ENCODE data around the gene ABCA1.
"Not testable (repeated sequence)": the region's sequence is repeated elsewhere in the genome, so short reads cannot be mapped to it uniquely, and the experiment has no call there.

The ABCA1 gene

GRCh38 chr9:104923289-104923688, 4.7 kb downstream of the ABCA1 start:
- Histone ChIP-seq H3K36me3 (ENCODE audit: control insufficient read depth in 2 of 2, insufficient read depth in 2 of 2, low read length in 2 of 2) (peaks cover 0 to 3% of the 10 kb centered on the region in 2 donors), H3K27me3 (ENCODE audit: control insufficient read depth in 2 of 2, insufficient read depth in 2 of 2, low read length in 2 of 2) (no peaks in the 10 kb centered on the region), H3K9ac (ENCODE audit: low read depth in 1 of 2, low read length in 2 of 2) (no peak overlapping the region), H3K9me3 (ENCODE audit: control insufficient read depth in 2 of 2, low read length in 2 of 2) (no peaks in the 10 kb centered on the region), H3K4me1 (ENCODE audit: control insufficient read depth in 2 of 2, insufficient read depth in 2 of 2, low read length in 2 of 2) (peaks cover 3 to 5% of the 10 kb centered on the region in 2 donors), H3K27ac (ENCODE audit: low read depth in 2 of 2, low read length in 2 of 2) (no peak overlapping the region), H3K4me3 (ENCODE audit: low read length in 2 of 2) (no peak overlapping the region)

GRCh38 chr9:104922748-104923147, 5.2 kb downstream of the ABCA1 start:
- not testable (repeated sequence) for H3K27ac ChIP-seq (ENCODE audit: low read depth in 2 of 2, low read length in 2 of 2); H3K36me3 ChIP-seq (ENCODE audit: control insufficient read depth in 2 of 2, insufficient read depth in 2 of 2, low read length in 2 of 2)

GRCh38 chr9:104921067-104921741, 6.8 kb downstream of the ABCA1 start:
- no peaks in the 10 kb centered on the region for H3K27me3 ChIP-seq (ENCODE audit: control insufficient read depth in 2 of 2, insufficient read depth in 2 of 2, low read length in 2 of 2)

More at GRCh38 chr9:104922748-104923147, 5.2 kb downstream of the ABCA1 start:
- not testable (repeated sequence) for H3K9ac ChIP-seq (ENCODE audit: low read depth in 1 of 2, low read length in 2 of 2); H3K9me3 ChIP-seq (ENCODE audit: control insufficient read depth in 2 of 2, low read length in 2 of 2); H3K27me3 ChIP-seq (ENCODE audit: control insufficient read depth in 2 of 2, insufficient read depth in 2 of 2, low read length in 2 of 2); H3K4me1 ChIP-seq (ENCODE audit: control insufficient read depth in 2 of 2, insufficient read depth in 2 of 2, low read length in 2 of 2); H3K4me3 ChIP-seq (ENCODE audit: low read length in 2 of 2)

GRCh38 chr9:104915753-104916152, 12.2 kb downstream of the ABCA1 start:
- H3K9ac ChIP-seq (ENCODE audit: low read depth in 1 of 2, low read length in 2 of 2): no peak overlapping the region
- no peak overlapping the region for H3K4me3 ChIP-seq (ENCODE audit: low read length in 2 of 2)
- H3K27ac ChIP-seq (ENCODE audit: low read depth in 2 of 2, low read length in 2 of 2): no peak overlapping the region
- H3K36me3 ChIP-seq (ENCODE audit: control insufficient read depth in 2 of 2, insufficient read depth in 2 of 2, low read length in 2 of 2): no peaks in the 10 kb centered on the region
- H3K9me3 ChIP-seq (ENCODE audit: control insufficient read depth in 2 of 2, low read length in 2 of 2): no peaks in the 10 kb centered on the region
- H3K4me1 ChIP-seq (ENCODE audit: control insufficient read depth in 2 of 2, insufficient read depth in 2 of 2, low read length in 2 of 2): peaks cover 0 to 5% of the 10 kb centered on the region in 2 donors
- no peaks in the 10 kb centered on the region for H3K27me3 ChIP-seq (ENCODE audit: control insufficient read depth in 2 of 2, insufficient read depth in 2 of 2, low read length in 2 of 2)

More at GRCh38 chr9:104921067-104921741, 6.8 kb downstream of the ABCA1 start:
- Histone ChIP-seq H3K36me3 (ENCODE audit: control insufficient read depth in 2 of 2, insufficient read depth in 2 of 2, low read length in 2 of 2) (peaks cover 0 to 3% of the 10 kb centered on the region in 2 donors), H3K27ac (ENCODE audit: low read depth in 2 of 2, low read length in 2 of 2) (peak overlapping the region in 1 of 2 donors; percentile 10), H3K4me3 (ENCODE audit: low read length in 2 of 2) (no peak overlapping the region), H3K4me1 (ENCODE audit: control insufficient read depth in 2 of 2, insufficient read depth in 2 of 2, low read length in 2 of 2) (peaks cover 3 to 4% of the 10 kb centered on the region in 2 donors), H3K9me3 (ENCODE audit: control insufficient read depth in 2 of 2, low read length in 2 of 2) (no peaks in the 10 kb centered on the region), H3K9ac (ENCODE audit: low read depth in 1 of 2, low read length in 2 of 2) (no peak overlapping the region)

GRCh38 chr9:104915049-104915448, 12.9 kb downstream of the ABCA1 start:
- H3K9ac ChIP-seq (ENCODE audit: low read depth in 1 of 2, low read length in 2 of 2): no peak overlapping the region
- peaks cover 0 to 5% of the 10 kb centered on the region in 2 donors for H3K4me1 ChIP-seq (ENCODE audit: control insufficient read depth in 2 of 2, insufficient read depth in 2 of 2, low read length in 2 of 2)
- H3K36me3 ChIP-seq (ENCODE audit: control insufficient read depth in 2 of 2, insufficient read depth in 2 of 2, low read length in 2 of 2): no peaks in the 10 kb centered on the region
- H3K27ac ChIP-seq (ENCODE audit: low read depth in 2 of 2, low read length in 2 of 2): no peak overlapping the region
- H3K4me3 ChIP-seq (ENCODE audit: low read length in 2 of 2): no peak overlapping the region
- H3K9me3 ChIP-seq (ENCODE audit: control insufficient read depth in 2 of 2, low read length in 2 of 2): no peaks in the 10 kb centered on the region
- no peaks in the 10 kb centered on the region for H3K27me3 ChIP-seq (ENCODE audit: control insufficient read depth in 2 of 2, insufficient read depth in 2 of 2, low read length in 2 of 2)

GRCh38 chr9:104914466-104914865, 13.5 kb downstream of the ABCA1 start:
- H3K4me1 ChIP-seq (ENCODE audit: control insufficient read depth in 2 of 2, insufficient read depth in 2 of 2, low read length in 2 of 2): peaks cover 0 to 9% of the 10 kb centered on the region in 2 donors
- H3K36me3 ChIP-seq (ENCODE audit: control insufficient read depth in 2 of 2, insufficient read depth in 2 of 2, low read length in 2 of 2): no peaks in the 10 kb centered on the region
- no peaks in the 10 kb centered on the region for H3K27me3 ChIP-seq (ENCODE audit: control insufficient read depth in 2 of 2, insufficient read depth in 2 of 2, low read length in 2 of 2)
- no peak overlapping the region for H3K9ac ChIP-seq (ENCODE audit: low read depth in 1 of 2, low read length in 2 of 2)
- H3K9me3 ChIP-seq (ENCODE audit: control insufficient read depth in 2 of 2, low read length in 2 of 2): no peaks in the 10 kb centered on the region
- no peak overlapping the region for H3K4me3 ChIP-seq (ENCODE audit: low read length in 2 of 2)
- no peak overlapping the region for H3K27ac ChIP-seq (ENCODE audit: low read depth in 2 of 2, low read length in 2 of 2)

GRCh38 chr9:104912606-104913005, 15.3 kb downstream of the ABCA1 start:
- Histone ChIP-seq H3K4me1 (ENCODE audit: control insufficient read depth in 2 of 2, insufficient read depth in 2 of 2, low read length in 2 of 2) (peaks cover 1 to 11% of the 10 kb centered on the region in 2 donors), H3K4me3 (ENCODE audit: low read length in 2 of 2) (no peak overlapping the region), H3K9me3 (ENCODE audit: control insufficient read depth in 2 of 2, low read length in 2 of 2) (no peaks in the 10 kb centered on the region), H3K27ac (ENCODE audit: low read depth in 2 of 2, low read length in 2 of 2) (no peak overlapping the region), H3K27me3 (ENCODE audit: control insufficient read depth in 2 of 2, insufficient read depth in 2 of 2, low read length in 2 of 2) (no peaks in the 10 kb centered on the region), H3K36me3 (ENCODE audit: control insufficient read depth in 2 of 2, insufficient read depth in 2 of 2, low read length in 2 of 2) (no peaks in the 10 kb centered on the region), H3K9ac (ENCODE audit: low read depth in 1 of 2, low read length in 2 of 2) (no peak overlapping the region)

- Histone ChIP-seq H3K4me1 (ENCODE audit: control insufficient read depth in 2 of 2, insufficient read depth in 2 of 2, low read length in 2 of 2) (peaks cover 8 to 22% of the 10 kb centered on the region in 2 donors), H3K9me3 (ENCODE audit: control insufficient read depth in 2 of 2, low read length in 2 of 2) (no peaks in the 10 kb centered on the region), H3K4me3 (ENCODE audit: low read length in 2 of 2) (no peak overlapping the region), H3K9ac (ENCODE audit: low read depth in 1 of 2, low read length in 2 of 2) (no peak overlapping the region), H3K36me3 (ENCODE audit: control insufficient read depth in 2 of 2, insufficient read depth in 2 of 2, low read length in 2 of 2) (no peaks in the 10 kb centered on the region), H3K27me3 (ENCODE audit: control insufficient read depth in 2 of 2, insufficient read depth in 2 of 2, low read length in 2 of 2) (no peaks in the 10 kb centered on the region), H3K27ac (ENCODE audit: low read depth in 2 of 2, low read length in 2 of 2) (no peak overlapping the region)
These were observed 16.8 kb downstream of the ABCA1 start for GRCh38 chr9:104911032-104911607.

- no peaks in the 10 kb centered on the region for H3K27me3 ChIP-seq (ENCODE audit: control insufficient read depth in 2 of 2, insufficient read depth in 2 of 2, low read length in 2 of 2)
- H3K27ac ChIP-seq (ENCODE audit: low read depth in 2 of 2, low read length in 2 of 2): peak overlapping the region; percentile 8 to 32
- H3K36me3 ChIP-seq (ENCODE audit: control insufficient read depth in 2 of 2, insufficient read depth in 2 of 2, low read length in 2 of 2): peaks cover 4% of the 10 kb centered on the region in 2 donors
- H3K9me3 ChIP-seq (ENCODE audit: control insufficient read depth in 2 of 2, low read length in 2 of 2): no peaks in the 10 kb centered on the region
- H3K4me3 ChIP-seq (ENCODE audit: low read length in 2 of 2): no peak overlapping the region
- H3K9ac ChIP-seq (ENCODE audit: low read depth in 1 of 2, low read length in 2 of 2): no peak overlapping the region
- H3K4me1 ChIP-seq (ENCODE audit: control insufficient read depth in 2 of 2, insufficient read depth in 2 of 2, low read length in 2 of 2): peaks cover 8 to 17% of the 10 kb centered on the region in 2 donors
These were observed 20.5 kb downstream of the ABCA1 start for GRCh38 chr9:104907278-104907951.
